NCI-H1092 (cell line): ENCODE results near the gene ARHGAP25.

Source experiments
- DNase-seq: peaks from one replicate; lab custom pipeline; 2025; lab: John Stamatoyannopoulos, UW

Gene ARHGAP25

GRCh38 chr2:68767031-68767961, 32.7 kb downstream of the ARHGAP25 start:
- no peak for DNase-seq

- no peak for DNase-seq
These were observed 33.4 kb downstream of the ARHGAP25 start for GRCh38 chr2:68767996-68768395.

GRCh38 chr2:68768461-68768860, 33.9 kb downstream of the ARHGAP25 start:
- DNase-seq = no peak

- DNase-seq = no peak
These were observed 34.3 kb downstream of the ARHGAP25 start for GRCh38 chr2:68768951-68769350.

GRCh38 chr2:68769586-68770270, 35.1 kb downstream of the ARHGAP25 start:
- DNase-seq = no peak

GRCh38 chr2:68770271-68771111, 35.9 kb downstream of the ARHGAP25 start:
- no peak for DNase-seq

GRCh38 chr2:68771211-68771751, 36.7 kb downstream of the ARHGAP25 start:
- no peak for DNase-seq

- no peak for DNase-seq
These were observed 37.5 kb downstream of the ARHGAP25 start for GRCh38 chr2:68772109-68772508.

- DNase-seq = no peak
These were observed 40.1 kb downstream of the ARHGAP25 start for GRCh38 chr2:68774569-68775271.

GRCh38 chr2:68775272-68775842, 40.7 kb downstream of the ARHGAP25 start:
- DNase-seq = no peak

GRCh38 chr2:68776124-68776523, 41.5 kb downstream of the ARHGAP25 start:
- no peak for DNase-seq

- DNase-seq = no peak
These were observed 45.0 kb downstream of the ARHGAP25 start for GRCh38 chr2:68779595-68779994.

GRCh38 chr2:68784188-68784587, 49.6 kb downstream of the ARHGAP25 start:
- DNase-seq = no peak

- DNase-seq = no peak
These were observed 50.3 kb downstream of the ARHGAP25 start for GRCh38 chr2:68784915-68785314.

- DNase-seq = no peak
These were observed 52.7 kb downstream of the ARHGAP25 start for GRCh38 chr2:68787356-68787755.

GRCh38 chr2:68789603-68790002, 55.0 kb downstream of the ARHGAP25 start:
- DNase-seq = no peak

- no peak for DNase-seq
These were observed 56.0 kb downstream of the ARHGAP25 start for GRCh38 chr2:68790600-68790999.

- no peak for DNase-seq
These were observed 57.3 kb downstream of the ARHGAP25 start for GRCh38 chr2:68791914-68792313.

GRCh38 chr2:68792751-68793150, 58.1 kb downstream of the ARHGAP25 start:
- DNase-seq = no peak

- DNase-seq = no peak
These were observed 61.8 kb downstream of the ARHGAP25 start for GRCh38 chr2:68796295-68796905.

GRCh38 chr2:68798569-68798968, 64.0 kb downstream of the ARHGAP25 start:
- no peak for DNase-seq
